Embryonic facial prominence (tissue), 1 donor: ENCODE results near the gene ATAT1.
A peak's percentile ranks its signal among the peaks of the same experiment; 100 is the strongest.

ENCODE experiments used
- DNase-seq: peaks from one replicate; pipeline ENCODE4 v3.0.0-alpha.2; 2016; ENCODE audit errors: extremely low spot score

ATAT1 gene

GRCh38 chr6:30613251-30614043, 13.2 kb upstream of the ATAT1 start:
- DNase-seq, result no peak

GRCh38 chr6:30614044-30614842, 12.4 kb upstream of the ATAT1 start:
- DNase-seq, result no peak

GRCh38 chr6:30614843-30615218, 11.8 kb upstream of the ATAT1 start:
- peak; percentile 99 for DNase-seq

- DNase-seq, result peak; percentile 89
Measured at GRCh38 chr6:30615219-30615957, 11.3 kb upstream of the ATAT1 start.

- peak; percentile 78 for DNase-seq
Measured at GRCh38 chr6:30615958-30616810, 10.5 kb upstream of the ATAT1 start.

- DNase-seq, result peak; percentile 100
Measured at GRCh38 chr6:30616811-30617564, 9.7 kb upstream of the ATAT1 start, which contains the start of gene PPP1R10. TSS of gene PPP1R10 (minus strand) at chr6:30617243. CDS start at chr6:30609944, 7,299 bp downstream.

DNA sequence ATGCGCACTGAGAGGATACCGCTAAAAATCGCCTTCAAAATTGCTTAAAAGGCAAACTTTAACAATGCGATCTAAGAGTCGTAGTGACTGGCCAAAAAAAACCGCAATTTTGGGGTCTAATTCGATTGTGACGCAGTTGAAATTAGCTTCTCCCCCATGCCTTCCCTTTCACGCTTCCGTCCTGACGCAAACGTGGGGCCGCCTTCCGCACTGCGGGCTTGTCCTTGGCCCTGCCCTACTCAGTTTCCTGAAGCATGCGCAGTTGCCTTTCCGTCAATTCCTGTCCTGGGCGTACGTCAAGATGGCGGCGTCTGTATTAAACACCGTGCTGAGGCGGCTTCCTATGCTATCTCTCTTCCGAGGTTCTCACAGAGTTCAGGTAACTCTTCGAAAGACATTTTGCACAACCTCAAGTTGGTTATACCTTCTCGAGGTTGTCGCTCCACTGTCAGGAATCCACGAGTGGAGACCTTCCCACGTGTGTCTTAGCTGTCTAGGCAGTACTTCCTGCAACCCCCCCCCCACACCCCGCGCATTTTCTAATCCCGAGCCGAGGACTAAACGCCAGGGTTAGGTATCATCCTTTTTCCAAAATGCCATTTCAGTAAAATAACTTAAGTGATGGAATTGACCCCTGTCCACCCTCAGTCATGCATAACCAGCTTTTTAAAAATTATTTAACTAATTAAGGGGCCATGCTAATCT, 9.0 kb upstream of the ATAT1 start, which contains the start of gene MRPS18B:
Gene MRPS18B, plus strand, starts transcription at position 276 of the 705 bp plus-strand sequence. Its CDS starts 26 bp downstream, at position 302.
- peak; percentile 98 for DNase-seq

GRCh38 chr6:30618270-30618797, 8.3 kb upstream of the ATAT1 start:
- no peak for DNase-seq

GRCh38 chr6:30619561-30619960, 7.1 kb upstream of the ATAT1 start:
- no peak for DNase-seq

- no peak for DNase-seq
Measured at GRCh38 chr6:30625511-30625910, 1.2 kb upstream of the ATAT1 start.

- no peak for DNase-seq
Measured at GRCh38 chr6:30635834-30636233, 9.2 kb downstream of the ATAT1 start.

DNA sequence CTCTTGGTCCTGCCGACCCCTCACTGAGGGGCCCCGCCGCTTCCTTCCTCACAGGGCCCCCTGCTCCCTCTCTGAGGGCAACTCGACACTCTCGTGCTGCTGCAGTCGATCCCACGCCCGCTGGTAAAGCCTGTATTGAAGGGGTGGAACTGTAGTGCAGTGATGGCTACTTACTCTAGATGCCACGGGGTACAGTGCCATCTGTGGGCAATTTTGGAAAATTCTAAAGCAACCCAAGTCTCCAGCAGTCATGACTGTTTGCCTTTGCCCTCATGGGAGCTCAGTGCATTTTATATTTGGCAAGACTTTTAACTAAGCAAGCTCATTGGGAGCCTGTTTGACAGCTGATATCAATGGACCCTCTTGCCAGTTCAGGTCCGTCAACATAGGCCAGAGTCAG, 13.8 kb downstream of the ATAT1 start:
- no peak for DNase-seq

DNA sequence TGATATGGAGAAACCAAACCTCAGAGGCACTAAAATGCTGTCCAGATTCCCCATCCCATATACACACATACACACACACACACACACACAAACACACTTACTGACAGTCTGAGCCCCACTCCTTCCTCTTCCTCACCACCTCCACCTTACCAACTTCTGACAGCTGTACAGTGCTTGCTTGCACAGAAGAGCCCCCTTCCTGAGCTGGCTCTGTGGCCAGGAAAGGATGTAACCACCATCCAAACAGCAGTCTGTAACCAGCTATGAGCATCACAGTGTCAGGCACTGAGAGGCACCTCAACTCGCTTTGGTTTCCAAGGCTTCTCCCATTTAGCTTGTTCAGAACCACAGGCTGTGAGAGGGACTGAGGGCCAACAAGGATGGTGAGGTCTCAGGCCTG, 14.4 kb downstream of the ATAT1 start:
- DNase-seq, result no peak

DNA sequence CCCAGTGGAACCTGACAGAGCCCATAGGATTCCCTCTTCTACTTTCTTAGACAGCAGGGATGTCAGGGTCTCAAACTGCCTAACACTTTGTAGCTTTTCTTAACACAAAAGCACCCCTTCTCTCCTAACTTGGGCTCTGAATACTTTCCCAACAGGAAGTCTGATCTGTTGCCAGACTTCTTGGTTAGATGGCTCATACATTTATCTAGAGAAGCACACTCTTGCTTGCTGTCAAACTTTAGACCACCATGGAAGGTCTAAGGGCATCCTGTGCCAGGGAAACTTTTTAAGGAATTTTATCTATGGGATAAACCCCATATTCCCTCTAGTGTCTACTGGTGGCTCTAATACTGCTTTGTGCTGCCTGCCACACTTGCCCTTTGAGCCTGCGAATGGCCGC, 17.0 kb downstream of the ATAT1 start:
- DNase-seq, result no peak

GRCh38 chr6:30644769-30645168, 18.1 kb downstream of the ATAT1 start:
- DNase-seq, result no peak

GRCh38 chr6:30645989-30646388, 19.3 kb downstream of the ATAT1 start:
- no peak for DNase-seq

GRCh38 chr6:30646450-30647241, 20.0 kb downstream of the ATAT1 start, which contains the start of gene C6orf136:
TSS of gene C6orf136 (plus strand) at chr6:30647133. CDS start at chr6:30647232, 99 bp downstream.
- DNase-seq, result peak; percentile 85
